HepG2 (cell line): ENCODE data around the gene HSD3B7.

Experiments
- ATF6 ChIP-seq: sonication (generic); formaldehyde crosslinking; conservative IDR thresholded peaks from 2 replicates; pipeline ENCODE4 v1.4.0; 2020; ENCODE audit warnings: missing genetic modification reagents
- CBX2 ChIP-seq, 2 experiments: fragments of 200-600 bp in 1 of 2; sonication (generic); formaldehyde crosslinking in 1 of 2; IDR thresholded peaks; 2 replicates each; pipeline versions ENCODE4 v1.7.0 to v1.8.1; 2018 to 2022; ENCODE audit warnings: low read depth in 2 of 2, low read length in 1 of 2, mild to moderate bottlenecking in 1 of 2, missing genetic modification reagents in 1 of 2
- CTCF ChIP-seq: sonication (generic); formaldehyde crosslinking; IDR thresholded peaks from 2 replicates; pipeline ENCODE4 v1.5.0; 2020; ENCODE audit warnings: mild to moderate bottlenecking, missing genetic modification reagents, moderate library complexity
- ELK4 ChIP-seq: sonication (generic); formaldehyde crosslinking; IDR thresholded peaks from 2 replicates; pipeline ENCODE4 v1.9.0; 2021; ENCODE audit warnings: missing genetic modification reagents, borderline replicate concordance
- POLR2A ChIP-seq, 2 experiments: IDR thresholded peaks; 2 replicates each; pipeline ENCODE4 v1.6.1; 2011; ENCODE audit warnings: low read depth in 2 of 2, low read length in 2 of 2, mild to moderate bottlenecking in 1 of 2, moderate library complexity in 1 of 2; ENCODE audit not compliant: insufficient read depth in 1 of 2
- RBM22 ChIP-seq: fragments of 200-400 bp; formaldehyde crosslinking; optimal IDR thresholded peaks from 2 replicates; pipeline ENCODE3; 2017; ENCODE audit warnings: mild to moderate bottlenecking, low read length, moderate library complexity
- SRY ChIP-seq: sonication (generic); formaldehyde crosslinking; IDR thresholded peaks from 2 replicates; pipeline ENCODE4 v1.8.0; 2022; ENCODE audit warnings: mild to moderate bottlenecking, missing genetic modification reagents
- ZNF224 ChIP-seq: sonication (generic); formaldehyde crosslinking; IDR thresholded peaks from 2 replicates; pipeline ENCODE4 v1.5.0; 2020; ENCODE audit warnings: mild to moderate bottlenecking, missing genetic modification reagents
- ZNF280B ChIP-seq: sonication (generic); formaldehyde crosslinking; IDR thresholded peaks from 2 replicates; pipeline ENCODE4 v1.5.0; 2020; ENCODE audit warnings: missing genetic modification reagents, mild to moderate bottlenecking, borderline replicate concordance
- ZNF383 ChIP-seq: sonication (generic); formaldehyde crosslinking; IDR thresholded peaks from 2 replicates; pipeline ENCODE4 v1.4.0; 2020; ENCODE audit warnings: missing genetic modification reagents, mild to moderate bottlenecking, borderline replicate concordance
- ZNF710 ChIP-seq: sonication (generic); formaldehyde crosslinking; IDR thresholded peaks from 2 replicates; pipeline ENCODE4 v1.5.0; 2020; ENCODE audit warnings: mild to moderate bottlenecking, missing genetic modification reagents, borderline replicate concordance

- no peak for TF ChIP-seq ATF6
- TF ChIP-seq ZNF280B (CRISPR knock-in tag) = no peak
- TF ChIP-seq CTCF (CRISPR knock-in tag) = no peak
- no peak for TF ChIP-seq ZNF383 (CRISPR knock-in tag)
- TF ChIP-seq ZNF224 (CRISPR knock-in tag) = no peak
- no peak for TF ChIP-seq SRY (CRISPR knock-in tag)
- no peak for TF ChIP-seq RBM22
- no peak for TF ChIP-seq ZNF710
- no peak for TF ChIP-seq CBX2 (IDR thresholded peaks at IDR 0.05; ENCODE audit: low read depth, low read length)
- TF ChIP-seq CBX2 (CRISPR knock-in tag; IDR thresholded peaks at IDR 0.05; ENCODE audit: low read depth) = no peak
- no peak for TF ChIP-seq ELK4 (CRISPR knock-in tag)
- TF ChIP-seq POLR2A (IDR thresholded peaks at IDR 0.05; ENCODE audit: insufficient read depth in 1 of 2, low read depth in 2 of 2, low read length in 2 of 2) = no peak
Observed at GRCh38 chr16:31004658-31005057, 19.7 kb downstream of the HSD3B7 start.
